Muscle of arm (tissue), 12 donors: ENCODE results near the gene TMED8. TPM values are rescaled to one million over a fixed set of nuclear protein-coding genes. Genes with fewer than 3 reads are reported as not detected.
"Not testable (repeated sequence)": the region's sequence is repeated elsewhere in the genome, so short reads cannot be mapped to it uniquely, and the experiment has no call there.

Source experiments
- DNase-seq: peaks from one replicate; pipeline ENCODE4 v3.0.0-alpha.2; 2013
- polyA plus RNA-seq, 12 donors: library from polyadenylated mRNA; unstranded; fragments of 120-200 nt; gene quantifications; one replicate each; pipeline ENCODE4 v1.2.1, GENCODE V29; 2013; ENCODE audit not compliant: insufficient read length in 12 of 12

TMED8 gene
- polyA plus RNA-seq, 12 donors: 4.9 to 10.1 (median 6.4) TPM; not detected in 1

- DNase-seq: no peak
These were observed 4.5 kb downstream of the TMED8 start for GRCh38 chr14:77372304-77372841.

- no peak for DNase-seq
These were observed 7.6 kb downstream of the TMED8 start for GRCh38 chr14:77369285-77369684.

GRCh38 chr14:77364146-77364545 is 12.7 kb downstream of the TMED8 start:
- no peak for DNase-seq

- DNase-seq: no peak
These were observed 17.3 kb downstream of the TMED8 start for GRCh38 chr14:77359626-77360025.

- no peak for DNase-seq
These were observed 20.0 kb downstream of the TMED8 start for GRCh38 chr14:77356899-77357298.

GRCh38 chr14:77355811-77356210 is 21.1 kb downstream of the TMED8 start:
- no peak for DNase-seq

GRCh38 chr14:77353469-77354141 is 23.3 kb downstream of the TMED8 start:
- DNase-seq: no peak

GRCh38 chr14:77347751-77348150 is 29.1 kb downstream of the TMED8 start:
- peak; percentile 25 for DNase-seq

GRCh38 chr14:77346495-77346894 is 30.4 kb downstream of the TMED8 start:
- no peak for DNase-seq

- DNase-seq: no peak
These were observed 32.4 kb downstream of the TMED8 start for GRCh38 chr14:77344377-77344996.

- DNase-seq: no peak
These were observed 33.2 kb downstream of the TMED8 start for GRCh38 chr14:77343662-77344061.

- DNase-seq: no peak
These were observed 34.0 kb downstream of the TMED8 start for GRCh38 chr14:77342726-77343397.

- no peak for DNase-seq
These were observed 36.5 kb downstream of the TMED8 start for GRCh38 chr14:77340389-77340788.

- no peak for DNase-seq
These were observed 37.5 kb downstream of the TMED8 start for GRCh38 chr14:77339407-77339806.

GRCh38 chr14:77338302-77338701 is 38.6 kb downstream of the TMED8 start:
- no peak for DNase-seq

- DNase-seq: no peak
These were observed 39.0 kb downstream of the TMED8 start for GRCh38 chr14:77337880-77338279.

GRCh38 chr14:77337255-77337654 is 39.6 kb downstream of the TMED8 start:
- not testable (repeated sequence) for DNase-seq

GRCh38 chr14:77335576-77335975 is 41.3 kb downstream of the TMED8 start:
- DNase-seq: peak; percentile 42

GRCh38 chr14:77329872-77330271 is 47.0 kb downstream of the TMED8 start:
- no peak for DNase-seq

GRCh38 chr14:77327111-77327510 is 49.8 kb downstream of the TMED8 start:
- DNase-seq: no peak

GRCh38 chr14:77325746-77326094 is 51.2 kb downstream of the TMED8 start:
- DNase-seq: no peak

GRCh38 chr14:77324816-77325745 is 51.8 kb downstream of the TMED8 start:
- no peak for DNase-seq
